H1 (cell line): ENCODE data around the gene ITPKC. TPM values are rescaled to one million over a fixed set of nuclear protein-coding genes. Genes with fewer than 3 reads are reported as not detected.

Source experiments
- BCL11A ChIP-seq, 2 experiments: IDR thresholded peaks; one replicate each; pipeline ENCODE4 v1.6.1; 2011; ENCODE audit warnings: low read depth in 2 of 2, low read length in 2 of 2, mild to moderate bottlenecking in 2 of 2
- polyA plus RNA-seq, 7 experiments: library from polyadenylated mRNA; depleted of rRNA in 3 of 7; stranded (reverse) in 5 of 7; unstranded in 2 of 7; fragments of >200 nt in 5 of 7; fragments of 200-250 nt in 2 of 7; gene quantifications; 1 replicate in 5 of 7; 2 replicates in 1 of 7; 4 replicates in 1 of 7; pipeline versions ENCODE4 v1.2.1 to v1.2.3, GENCODE V29; 2011 to 2013; ENCODE audit warnings: missing spikeins in 2 of 7, mixed read lengths in 2 of 7
- total RNA-seq: library from RNA; stranded (reverse); fragmentation: NEBNext Ultra II Directional; extraction: Animal tissue kit (Norgen Biotek cat#: 25700); gene quantifications from 2 replicates; pipeline ENCODE4 v1.2.1, GENCODE V29; 2021

Gene ITPKC
- total and polyA plus RNA-seq, 2 of the 8 experiments (the other 6 are each of a cell fraction or from before 2014, with no cell fraction given), result 5.2 to 8.9 TPM

DNA sequence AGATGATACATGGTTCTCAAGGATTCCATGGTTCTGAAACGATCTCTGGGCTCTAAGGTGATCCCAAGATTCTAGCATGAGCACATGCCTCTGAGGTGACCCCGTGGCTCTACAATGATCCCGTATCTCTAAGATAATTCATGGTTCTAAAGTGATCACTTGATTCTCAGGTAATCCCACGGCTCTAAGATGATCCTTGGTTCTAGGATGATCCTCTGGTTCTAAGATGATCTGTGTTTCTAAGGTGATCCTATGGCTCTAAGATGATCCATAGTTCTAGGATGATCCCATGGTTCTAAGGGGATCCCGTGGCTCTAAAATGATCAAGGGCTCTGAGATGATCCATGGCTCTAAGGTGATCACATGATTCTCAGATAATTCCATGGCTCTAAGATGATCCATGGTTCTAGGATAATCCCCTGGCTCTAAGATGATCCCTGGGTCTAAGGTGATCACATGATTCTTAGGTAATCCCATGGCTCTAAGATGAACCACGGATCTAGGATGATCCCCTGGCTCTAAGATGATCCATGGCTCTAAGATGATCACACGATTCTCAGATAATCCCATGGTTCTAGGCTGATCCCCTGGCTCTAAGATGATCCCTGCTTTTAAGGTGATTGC lies 47.8 kb upstream of the ITPKC start (continued):
- TF ChIP-seq BCL11A (IDR thresholded peaks at IDR 0.05; ENCODE audit: low read depth in 2 of 2, low read length in 2 of 2), result no peak
